ENCODE measurements around the gene CXCR4.

DNA sequence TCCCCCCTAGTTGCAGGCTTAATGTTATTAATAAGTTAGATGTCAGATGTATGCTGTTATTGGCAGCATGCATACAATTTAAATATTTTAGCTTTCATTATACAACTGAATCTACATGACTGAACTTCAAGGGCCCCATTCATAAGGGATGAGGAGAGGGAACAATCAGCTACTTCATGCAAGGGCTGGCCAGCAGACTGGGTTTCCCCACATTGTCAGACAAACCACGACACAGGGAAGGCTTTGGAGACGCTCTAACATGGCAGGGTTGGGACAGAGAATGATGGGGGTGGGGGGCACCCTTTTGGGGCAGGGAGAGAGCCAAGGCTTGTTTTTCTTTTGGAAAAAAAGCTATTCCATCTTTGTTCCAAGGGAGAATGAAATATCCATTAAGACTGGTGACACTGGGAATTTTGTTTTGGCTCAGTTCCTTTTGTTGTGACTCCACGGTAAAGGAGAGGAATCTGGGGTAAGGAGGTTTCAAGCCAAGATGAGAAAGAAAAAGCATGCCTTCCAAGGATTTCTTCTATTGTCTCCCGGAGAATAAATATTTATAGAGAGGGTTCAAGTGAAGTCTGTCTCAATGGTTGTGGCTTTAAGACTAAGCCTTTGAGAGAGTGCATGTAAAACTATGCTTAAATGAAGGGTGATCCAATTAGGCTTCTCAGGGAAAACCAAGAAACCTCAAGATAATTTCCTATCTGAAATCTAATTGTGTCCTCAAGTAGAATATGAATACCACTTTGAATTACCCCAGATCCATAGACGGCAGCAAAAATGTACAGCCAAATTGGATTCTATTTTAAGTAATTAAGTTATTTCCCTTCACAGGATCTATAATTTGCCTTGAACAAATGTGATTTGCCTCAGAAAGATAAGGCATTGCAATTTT is 5.4 kb downstream of the CXCR4 start:
- TF ChIP-seq, protein P1, sequence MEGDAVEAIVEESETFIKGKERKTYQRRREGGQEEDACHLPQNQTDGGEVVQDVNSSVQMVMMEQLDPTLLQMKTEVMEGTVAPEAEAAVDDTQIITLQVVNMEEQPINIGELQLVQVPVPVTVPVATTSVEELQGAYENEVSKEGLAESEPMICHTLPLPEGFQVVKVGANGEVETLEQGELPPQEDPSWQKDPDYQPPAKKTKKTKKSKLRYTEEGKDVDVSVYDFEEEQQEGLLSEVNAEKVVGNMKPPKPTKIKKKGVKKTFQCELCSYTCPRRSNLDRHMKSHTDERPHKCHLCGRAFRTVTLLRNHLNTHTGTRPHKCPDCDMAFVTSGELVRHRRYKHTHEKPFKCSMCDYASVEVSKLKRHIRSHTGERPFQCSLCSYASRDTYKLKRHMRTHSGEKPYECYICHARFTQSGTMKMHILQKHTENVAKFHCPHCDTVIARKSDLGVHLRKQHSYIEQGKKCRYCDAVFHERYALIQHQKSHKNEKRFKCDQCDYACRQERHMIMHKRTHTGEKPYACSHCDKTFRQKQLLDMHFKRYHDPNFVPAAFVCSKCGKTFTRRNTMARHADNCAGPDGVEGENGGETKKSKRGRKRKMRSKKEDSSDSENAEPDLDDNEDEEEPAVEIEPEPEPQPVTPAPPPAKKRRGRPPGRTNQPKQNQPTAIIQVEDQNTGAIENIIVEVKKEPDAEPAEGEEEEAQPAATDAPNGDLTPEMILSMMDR (IDR thresholded peaks at IDR 0.05; ENCODE audit: low read length) = no peak
- TF ChIP-seq EZH2 (IDR thresholded peaks at IDR 0.05; ENCODE audit: borderline replicate concordance, low read length) = no peak
